ENCODE results near the gene LRRC75A.
"Not testable (repeated sequence)": the region's sequence is repeated elsewhere in the genome, so short reads cannot be mapped to it uniquely, and the experiment has no call there.

LRRC75A gene

GRCh38 chr17:16395887-16396286, 96.1 kb downstream of the LRRC75A start:
- not testable (repeated sequence) for DNase-seq

- DNase-seq = not testable (repeated sequence)
Measured at GRCh38 chr17:16392491-16392890, 99.5 kb downstream of the LRRC75A start.

Measured in hematopoietic multipotent progenitor cell treated with erythropoietin and hydrocortisone succinate and interleukin-3 and kit ligand, for 8 days (in vitro differentiated cells).